Measurements from ENCODE around the gene TMTC4. TPM values are rescaled to one million over a fixed set of nuclear protein-coding genes. Genes with fewer than 3 reads are reported as not detected.

Gene TMTC4
- total RNA-seq, 1 experiment from 2014 or later = 28.1 TPM

- no peak overlapping the region for H3K4me3 Mint-ChIP-seq
- Histone ChIP-seq H3K4me2 (ENCODE audit: insufficient read depth, insufficient read length, low read length) (no peak overlapping the region), H2BK15ac (ENCODE audit: low read depth, low read length) (no peak overlapping the region), H4K91ac (ENCODE audit: insufficient read length, low read depth, low read length) (no peak overlapping the region), H3K9me3 (ENCODE audit: control insufficient read depth, low read depth, low read length) (no peaks in the 10 kb centered on the region), H3K23me2 (ENCODE audit: insufficient read length, low read depth, low read length, poor library complexity, severe bottlenecking) (no peaks in the 10 kb centered on the region), H3K9ac (ENCODE audit: extremely low read depth, insufficient read length, low read length) (no peak overlapping the region), H3K4me1 (ENCODE audit: insufficient read depth, low read length) (no peaks in the 10 kb centered on the region), H2BK5ac (ENCODE audit: insufficient read length, low read length) (no peak overlapping the region), H2BK120ac (ENCODE audit: low read depth, low read length, poor library complexity, severe bottlenecking) (no peak overlapping the region), H3K79me2 (ENCODE audit: insufficient read depth, low read length) (no peaks in the 10 kb centered on the region), H3K27ac (ENCODE audit: insufficient read length, low read depth, low read length) (no peak overlapping the region), H4K20me1 (ENCODE audit: control insufficient read depth, insufficient read depth, insufficient read length) (no peaks in the 10 kb centered on the region), H3T11ph (ENCODE audit: low read length) (no peak overlapping the region), H4K5ac (ENCODE audit: insufficient read length, low read depth, low read length) (no peak overlapping the region), H3K4ac (ENCODE audit: low read depth, low read length) (no peak overlapping the region), H2AFZ (ENCODE audit: low read length) (no peak overlapping the region), H2BK20ac (ENCODE audit: low read depth, low read length, poor library complexity, severe bottlenecking) (no peak overlapping the region), H3K79me1 (ENCODE audit: insufficient read depth, low read depth, low read length, poor library complexity, severe bottlenecking) (no peaks in the 10 kb centered on the region), H2BK12ac (ENCODE audit: insufficient read length, low read depth, low read length) (no peak overlapping the region), H3K14ac (ENCODE audit: insufficient read depth, low read length) (no peak overlapping the region), H3K27me3 (ENCODE audit: insufficient read depth, low read length) (no peaks in the 10 kb centered on the region), H4K8ac (replicated peaks; ENCODE audit: insufficient read length, low read depth, low read length) (no peak overlapping the region), H3K18ac (ENCODE audit: insufficient read length, low read depth, low read length) (no peak overlapping the region), H3K23ac (ENCODE audit: insufficient read length, low read depth, low read length) (no peak overlapping the region), H2AK5ac (ENCODE audit: insufficient read length, low read length) (no peak overlapping the region), H3K56ac (ENCODE audit: insufficient read length, low read depth, low read length) (no peak overlapping the region)
- H3K27ac Mint-ChIP-seq = no peak overlapping the region
- no peaks in the 10 kb centered on the region for H3K9me3 Mint-ChIP-seq
- no peaks in the 10 kb centered on the region for H3K27me3 Mint-ChIP-seq (ENCODE audit: low read depth)
- H3K4me1 Mint-ChIP-seq = peaks cover 8 to 9% of the 10 kb centered on the region in 2 experiments
- DNase-seq = no peak
- WGBS (ENCODE audit: extremely low coverage, insufficient read length, low lambda C conversion rate) = no CpG with 5 or more reads among the region's 2 CpGs
- TF ChIP-seq CTCF (conservative IDR thresholded peaks at IDR 0.05) = no peak
- peaks cover 45 to 63% (median 62%) of the 10 kb centered on the region in 3 experiments for H3K36me3 Mint-ChIP-seq (ENCODE audit: insufficient read depth in 1 of 3, low read depth in 3 of 3)
Observed at GRCh38 chr13:100633461-100633860, 41.1 kb downstream of the TMTC4 start.
